Chondrocyte (in vitro differentiated cells): ENCODE results near the gene MBNL1. TPM values are rescaled to one million over a fixed set of nuclear protein-coding genes. Genes with fewer than 3 reads are reported as not detected.

Source experiments
- DNase-seq: peaks from one replicate; pipeline ENCODE4 v3.0.0; 2021; ENCODE audit warnings: mixed read lengths, low spot score
- H3K27ac Mint-ChIP-seq: one replicate; pipeline ENCODE4 v1.8.0; 2021; ENCODE audit warnings: mild to moderate bottlenecking, moderate library complexity, mixed read lengths; ENCODE audit not compliant: unreplicated experiment
- H3K27me3 Mint-ChIP-seq: 2 replicates; pipeline ENCODE4 v1.8.0; 2021; ENCODE audit warnings: low read depth, mixed read lengths
- H3K36me3 Mint-ChIP-seq: 2 replicates; pipeline ENCODE4 v1.8.0; 2021; ENCODE audit warnings: low read depth, mixed read lengths
- H3K4me1 Mint-ChIP-seq: 2 replicates; pipeline ENCODE4 v1.8.0; 2021; ENCODE audit warnings: low read depth, mild to moderate bottlenecking, mixed read lengths
- H3K4me3 Mint-ChIP-seq: one replicate; pipeline ENCODE4 v1.8.0; 2021; ENCODE audit warnings: mild to moderate bottlenecking, moderate library complexity, mixed read lengths; ENCODE audit not compliant: unreplicated experiment
- H3K9me3 Mint-ChIP-seq: 2 replicates; pipeline ENCODE4 v1.8.0; 2021; ENCODE audit warnings: low read depth, mixed read lengths
- total RNA-seq: library from RNA; stranded (reverse); gene quantifications from 3 replicates; pipeline ENCODE4 v1.2.1, GENCODE V29; 2021
- TF ChIP-seq, protein P1 (sequence below): fragments of 200-600 bp; sonication (generic); IDR thresholded peaks from 2 replicates; pipeline ENCODE4 v1.5.0; 2021; ENCODE audit warnings: antibody characterized with exemption, mild to moderate bottlenecking, moderate library complexity

The MBNL1 gene
- total RNA-seq, 1 donor from 2014 or later: 166 TPM

DNA sequence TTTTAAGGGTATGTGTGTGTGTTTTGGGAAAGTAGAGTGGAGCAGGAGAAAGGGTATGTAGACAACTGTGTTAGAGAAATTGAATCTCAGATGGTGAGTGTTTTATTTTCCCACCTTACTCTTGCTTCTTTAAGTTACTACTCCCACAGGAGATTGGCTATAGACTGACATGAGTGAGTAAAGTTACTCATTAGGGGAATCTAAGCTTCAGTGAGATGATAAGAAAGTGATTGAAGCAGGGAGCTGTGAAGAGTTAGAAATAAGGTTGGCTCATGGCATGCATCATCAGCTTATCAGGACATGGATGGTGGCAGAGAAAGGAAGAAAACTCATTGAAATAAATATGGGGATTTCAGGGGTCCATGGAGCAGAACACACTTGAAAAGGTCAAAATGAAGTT lies 88.9 kb downstream of the MBNL1 start:
- peaks cover 5% of the 10 kb centered on the region for H3K36me3 Mint-ChIP-seq
- H3K27ac Mint-ChIP-seq: peak overlapping the region; percentile 73
- H3K9me3 Mint-ChIP-seq: no peaks in the 10 kb centered on the region
- H3K27me3 Mint-ChIP-seq: no peaks in the 10 kb centered on the region
- TF ChIP-seq, protein P1, sequence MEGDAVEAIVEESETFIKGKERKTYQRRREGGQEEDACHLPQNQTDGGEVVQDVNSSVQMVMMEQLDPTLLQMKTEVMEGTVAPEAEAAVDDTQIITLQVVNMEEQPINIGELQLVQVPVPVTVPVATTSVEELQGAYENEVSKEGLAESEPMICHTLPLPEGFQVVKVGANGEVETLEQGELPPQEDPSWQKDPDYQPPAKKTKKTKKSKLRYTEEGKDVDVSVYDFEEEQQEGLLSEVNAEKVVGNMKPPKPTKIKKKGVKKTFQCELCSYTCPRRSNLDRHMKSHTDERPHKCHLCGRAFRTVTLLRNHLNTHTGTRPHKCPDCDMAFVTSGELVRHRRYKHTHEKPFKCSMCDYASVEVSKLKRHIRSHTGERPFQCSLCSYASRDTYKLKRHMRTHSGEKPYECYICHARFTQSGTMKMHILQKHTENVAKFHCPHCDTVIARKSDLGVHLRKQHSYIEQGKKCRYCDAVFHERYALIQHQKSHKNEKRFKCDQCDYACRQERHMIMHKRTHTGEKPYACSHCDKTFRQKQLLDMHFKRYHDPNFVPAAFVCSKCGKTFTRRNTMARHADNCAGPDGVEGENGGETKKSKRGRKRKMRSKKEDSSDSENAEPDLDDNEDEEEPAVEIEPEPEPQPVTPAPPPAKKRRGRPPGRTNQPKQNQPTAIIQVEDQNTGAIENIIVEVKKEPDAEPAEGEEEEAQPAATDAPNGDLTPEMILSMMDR: no peak
- peaks cover 69% of the 10 kb centered on the region for H3K4me1 Mint-ChIP-seq
- H3K4me3 Mint-ChIP-seq: no peak overlapping the region
- DNase-seq: no peak

DNA sequence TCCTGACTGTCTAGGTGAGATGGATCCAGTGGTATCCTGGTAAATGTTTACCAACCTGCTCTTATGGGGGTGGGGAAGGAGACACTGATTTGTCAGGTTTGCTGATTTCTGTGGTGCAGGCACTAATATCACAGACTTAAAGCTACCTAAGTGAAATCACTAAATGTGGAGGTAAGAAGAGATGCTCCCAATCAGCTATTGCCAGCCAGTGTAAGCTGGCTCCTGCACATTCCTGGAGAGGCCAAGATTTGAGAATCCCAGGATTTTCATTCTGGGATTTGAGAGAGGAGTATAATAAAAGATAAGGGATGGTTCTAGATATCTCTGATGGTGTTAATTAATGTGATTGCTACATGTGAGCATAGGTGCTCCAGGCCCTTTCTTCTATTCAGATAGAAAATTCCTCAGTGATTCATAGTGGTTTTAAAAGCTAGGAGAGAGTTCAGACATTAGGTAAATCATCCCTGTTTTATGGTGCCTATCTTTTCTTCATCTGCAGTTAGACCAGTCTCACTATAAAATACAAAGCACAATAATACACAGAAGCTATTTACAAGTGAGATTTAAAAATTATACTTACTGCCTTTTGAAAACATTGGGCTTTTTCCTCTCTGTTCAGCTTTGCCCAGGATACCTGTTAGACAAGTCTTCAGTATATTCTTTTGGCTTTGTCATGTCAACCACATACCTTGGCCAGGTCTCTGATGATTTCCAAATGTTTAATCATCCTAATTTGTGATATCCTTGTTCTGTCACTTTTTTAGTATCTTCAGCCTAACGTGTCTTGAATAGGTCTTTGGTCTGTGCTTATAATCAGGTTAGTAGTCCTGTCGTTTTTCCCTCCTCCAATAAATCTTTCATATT lies 90.9 kb downstream of the MBNL1 start:
- H3K27ac Mint-ChIP-seq: peak overlapping the region; percentile 72
- H3K9me3 Mint-ChIP-seq: no peaks in the 10 kb centered on the region
- no peaks in the 10 kb centered on the region for H3K27me3 Mint-ChIP-seq
- TF ChIP-seq, protein P1: no peak
- H3K36me3 Mint-ChIP-seq: peaks cover 3% of the 10 kb centered on the region
- H3K4me1 Mint-ChIP-seq: peaks cover 77% of the 10 kb centered on the region
- no peak overlapping the region for H3K4me3 Mint-ChIP-seq
- no peak for DNase-seq

GRCh38 chr3:152360302-152360701 lies 91.6 kb downstream of the MBNL1 start:
- Mint-ChIP-seq H3K4me1 (peaks cover 75% of the 10 kb centered on the region), H3K27ac (peak overlapping the region; percentile 72), H3K4me3 (no peak overlapping the region), H3K36me3 (peaks cover 3% of the 10 kb centered on the region), H3K27me3 (no peaks in the 10 kb centered on the region), H3K9me3 (no peaks in the 10 kb centered on the region)
- DNase-seq: no peak
- TF ChIP-seq, protein P1: no peak

- no peak overlapping the region for H3K27ac Mint-ChIP-seq
- peaks cover 75% of the 10 kb centered on the region for H3K4me1 Mint-ChIP-seq
- TF ChIP-seq, protein P1: no peak
- no peak overlapping the region for H3K4me3 Mint-ChIP-seq
- peaks cover 3% of the 10 kb centered on the region for H3K36me3 Mint-ChIP-seq
- no peak for DNase-seq
- H3K27me3 Mint-ChIP-seq: no peaks in the 10 kb centered on the region
- no peaks in the 10 kb centered on the region for H3K9me3 Mint-ChIP-seq
Measured at GRCh38 chr3:152360966-152361365, 92.2 kb downstream of the MBNL1 start.

GRCh38 chr3:152362086-152362485 lies 93.4 kb downstream of the MBNL1 start:
- Mint-ChIP-seq H3K27me3 (no peaks in the 10 kb centered on the region), H3K9me3 (no peaks in the 10 kb centered on the region)

More at GRCh38 chr3:152362086-152362485, 93.4 kb downstream of the MBNL1 start:
- H3K27ac Mint-ChIP-seq: no peak overlapping the region
- TF ChIP-seq, protein P1: no peak
- no peak for DNase-seq
- H3K4me3 Mint-ChIP-seq: no peak overlapping the region
- peaks cover 71% of the 10 kb centered on the region for H3K4me1 Mint-ChIP-seq
- peaks cover 3% of the 10 kb centered on the region for H3K36me3 Mint-ChIP-seq
